T follicular helper cell (primary cell): ENCODE data around the gene SLC26A1.
"Not testable (repeated sequence)": the region's sequence is repeated elsewhere in the genome, so short reads cannot be mapped to it uniquely, and the experiment has no call there.

ENCODE experiments used
- DNase-seq: peaks from one replicate; pipeline ENCODE4 v3.0.0-alpha.2; 2020; ENCODE audit warnings: low read depth

SLC26A1 gene

DNA sequence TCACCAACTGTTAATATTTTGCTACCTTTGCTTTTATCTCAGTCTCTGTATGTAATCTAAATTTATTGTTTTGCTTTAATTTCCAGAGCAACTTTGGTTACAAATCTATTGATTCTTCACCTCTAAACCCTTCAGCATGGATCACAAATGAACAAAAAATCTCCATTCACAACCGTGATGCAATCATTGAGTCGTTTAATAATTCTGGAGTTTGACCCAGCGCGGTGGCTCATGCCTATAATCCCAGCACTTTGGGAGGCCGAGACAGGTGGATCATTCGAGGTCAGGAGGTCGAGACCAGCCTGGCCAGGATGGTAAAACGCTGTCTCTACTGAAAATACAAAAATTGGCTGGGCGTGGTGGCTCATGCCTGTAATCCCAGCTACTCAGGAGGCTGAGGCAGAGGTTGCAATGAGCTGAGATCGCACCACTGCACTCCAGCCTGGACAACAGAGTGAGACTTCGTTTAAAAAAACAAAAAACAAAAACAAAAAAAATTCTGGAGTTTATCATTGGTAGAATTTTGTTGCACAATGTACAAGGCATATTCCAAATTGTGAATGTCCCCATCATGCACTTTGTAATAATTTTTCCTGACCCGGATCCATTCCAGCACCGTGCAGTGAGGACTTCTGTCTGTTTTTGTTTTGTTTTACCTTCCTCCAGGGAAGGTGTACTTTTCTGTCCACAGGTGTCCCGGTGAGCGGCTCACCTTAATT, 8.7 kb downstream of the SLC26A1 start:
- no peak for DNase-seq

DNA sequence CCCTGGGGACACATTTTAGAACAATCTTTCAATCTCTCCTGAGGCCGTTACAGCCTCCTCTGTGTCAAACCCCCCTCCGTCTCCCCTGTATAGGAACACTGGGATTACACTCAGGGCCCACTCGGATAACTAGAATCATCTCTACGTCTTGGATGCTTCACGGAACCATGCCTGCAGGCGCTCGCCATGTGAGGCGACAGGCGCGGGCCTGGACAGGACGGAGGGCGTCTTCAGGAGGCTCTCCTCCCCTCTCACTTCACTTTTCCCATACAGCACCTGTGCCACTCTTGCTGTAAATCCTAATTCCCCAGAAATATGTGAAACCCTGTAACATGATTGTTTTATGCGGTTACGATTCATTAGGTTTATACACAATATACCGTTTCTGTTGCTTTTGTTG, 10.4 kb downstream of the SLC26A1 start:
- DNase-seq: no peak

DNA sequence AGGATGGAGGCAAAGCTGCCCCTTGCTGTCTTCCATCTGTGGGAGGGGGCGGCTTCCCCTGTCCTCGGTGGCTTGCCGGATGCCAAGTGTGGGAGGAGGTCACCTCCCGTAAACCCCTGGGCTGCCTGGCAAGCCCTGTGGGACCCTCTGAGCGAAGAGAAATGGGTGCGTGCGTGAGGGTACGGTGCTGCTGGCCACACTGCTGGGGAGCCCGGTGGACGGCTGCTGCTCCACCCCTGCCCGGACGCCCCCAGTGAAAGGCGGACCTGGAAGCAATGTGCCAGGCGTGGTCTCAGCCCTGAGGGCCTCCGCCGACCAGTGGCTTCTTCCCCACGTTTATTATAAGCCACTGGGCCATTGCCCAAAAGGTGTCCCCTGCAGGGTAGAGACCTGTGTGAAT, 10.9 kb downstream of the SLC26A1 start:
- no peak for DNase-seq

DNA sequence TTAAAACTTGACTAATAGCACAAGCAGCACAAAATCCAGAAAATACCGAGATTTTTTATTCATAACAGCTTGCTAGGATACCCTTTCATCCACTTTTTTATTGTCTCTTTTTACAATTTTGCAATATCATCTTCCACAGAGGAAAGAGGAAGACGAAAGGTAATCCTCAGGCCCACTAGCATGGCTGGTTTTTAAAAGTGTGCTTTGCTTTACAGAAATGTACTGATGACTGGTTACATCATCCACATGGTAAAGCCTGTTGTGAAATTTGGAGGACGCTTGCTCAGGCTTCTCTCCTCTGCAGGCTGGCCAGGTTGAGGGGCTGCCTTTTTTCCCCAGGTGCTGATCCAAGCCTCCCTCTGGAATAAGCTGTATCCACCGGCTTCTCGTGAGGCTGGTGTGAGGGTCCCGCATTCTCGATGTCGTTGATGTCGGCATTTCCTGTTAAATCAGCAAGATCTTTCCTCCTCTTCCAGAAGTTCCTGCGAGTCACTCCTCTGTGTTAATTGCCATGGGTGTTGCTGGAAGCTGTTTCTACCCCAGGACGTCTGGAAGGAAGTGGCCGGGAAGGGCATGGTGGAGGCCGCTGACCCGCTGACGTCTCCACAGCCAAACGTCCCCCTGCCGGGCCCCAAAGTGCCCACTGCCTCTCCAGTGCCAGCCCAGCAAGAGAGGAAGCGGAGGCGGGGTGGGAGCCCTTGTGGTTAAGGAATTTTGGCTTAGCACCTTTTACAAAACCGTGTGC, 14.1 kb downstream of the SLC26A1 start:
- no peak for DNase-seq

DNA sequence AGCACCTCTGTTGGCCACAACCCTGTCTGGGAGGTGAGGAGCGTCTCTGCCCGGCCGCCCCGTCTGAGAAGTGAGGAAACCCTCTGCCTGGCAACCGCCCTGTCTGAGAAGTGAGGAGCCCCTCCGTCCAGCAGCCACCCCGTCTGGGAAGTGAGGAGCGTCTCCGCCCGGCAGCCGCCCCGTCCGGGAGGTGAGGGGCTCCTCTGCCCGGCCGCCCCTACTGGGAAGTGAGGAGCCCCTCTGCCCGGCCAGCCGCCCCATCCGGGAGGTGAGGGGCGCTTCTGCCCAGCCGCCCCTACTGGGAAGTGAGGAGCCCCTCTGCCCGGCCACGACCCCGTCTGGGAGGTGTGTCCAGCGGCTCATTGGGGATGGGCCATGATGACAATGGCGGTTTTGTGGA, 17.2 kb downstream of the SLC26A1 start:
- not testable (repeated sequence) for DNase-seq

DNA sequence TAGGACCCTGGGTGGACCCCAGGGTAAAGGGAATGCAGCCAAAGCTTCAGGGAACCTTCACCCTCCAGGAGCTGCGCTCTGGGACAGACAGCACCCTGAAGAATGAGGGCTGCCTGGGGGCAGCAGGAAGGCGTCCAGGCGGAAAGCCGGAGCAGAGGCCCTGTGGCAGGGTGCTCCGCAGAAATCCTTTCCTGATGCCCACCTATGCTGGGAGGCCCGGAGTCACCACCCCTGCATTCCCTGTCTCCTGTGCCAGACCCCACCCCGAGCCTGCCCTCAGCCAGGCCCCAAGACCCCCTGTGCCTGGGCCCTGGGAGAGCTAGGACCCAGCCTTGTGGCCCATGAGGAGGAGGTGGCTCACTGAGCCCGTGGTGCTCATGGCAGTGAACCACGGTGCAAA, 18.5 kb downstream of the SLC26A1 start:
- no peak for DNase-seq

DNA sequence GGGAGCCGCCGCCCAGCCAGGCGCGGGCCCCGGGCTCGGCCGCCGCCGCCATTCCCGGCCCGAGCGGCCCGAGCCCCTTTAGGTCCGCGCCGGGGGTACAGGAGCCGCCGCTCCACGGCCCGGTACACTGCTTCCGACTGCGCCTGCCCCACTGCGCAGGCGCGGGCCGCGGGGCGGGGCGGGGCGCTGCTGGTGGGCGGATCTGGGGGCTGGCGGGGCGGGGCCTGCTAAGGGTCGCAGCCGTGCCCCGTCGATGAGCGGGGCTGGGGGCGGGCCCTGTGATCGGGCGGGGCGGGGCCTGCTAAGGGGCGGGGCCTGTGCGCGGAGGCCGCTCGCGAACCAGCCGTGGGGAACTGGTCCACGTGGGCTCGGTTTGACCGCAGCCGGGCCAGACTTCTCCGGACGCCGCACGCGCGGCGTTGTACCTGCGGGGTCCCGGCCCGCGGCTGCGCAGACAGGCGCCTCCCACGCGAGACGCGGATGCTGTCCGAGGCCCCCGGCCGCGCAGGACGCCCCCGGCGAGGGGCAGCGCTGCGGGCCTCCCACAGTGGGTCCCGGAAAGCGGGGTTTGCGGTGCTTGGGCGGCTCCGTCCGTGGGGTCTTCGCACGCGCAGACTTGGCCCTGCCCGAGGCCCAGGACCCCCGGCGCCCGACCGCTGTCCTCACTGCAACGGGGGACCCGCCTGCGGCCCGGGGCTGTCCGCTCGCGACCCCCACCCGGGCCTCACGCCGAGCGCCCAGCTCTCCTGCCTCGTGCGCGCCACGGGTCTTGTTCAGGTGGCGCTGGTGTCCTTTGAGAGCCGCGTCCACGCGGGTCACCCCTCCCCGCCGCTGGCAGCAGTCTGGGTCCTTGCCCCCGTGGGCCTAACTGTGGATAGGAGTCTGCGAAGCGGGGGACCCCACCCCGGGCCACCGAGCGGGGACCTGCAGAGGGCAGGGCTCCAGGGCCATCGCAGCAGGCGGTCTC, 19.5 kb downstream of the SLC26A1 start, which contains the start of gene DGKQ:
Gene DGKQ (minus strand): TSS at position 139 of the 967 bp plus-strand sequence. CDS start 87 bp downstream, at position 52.
- peak; percentile 84 for DNase-seq

DNA sequence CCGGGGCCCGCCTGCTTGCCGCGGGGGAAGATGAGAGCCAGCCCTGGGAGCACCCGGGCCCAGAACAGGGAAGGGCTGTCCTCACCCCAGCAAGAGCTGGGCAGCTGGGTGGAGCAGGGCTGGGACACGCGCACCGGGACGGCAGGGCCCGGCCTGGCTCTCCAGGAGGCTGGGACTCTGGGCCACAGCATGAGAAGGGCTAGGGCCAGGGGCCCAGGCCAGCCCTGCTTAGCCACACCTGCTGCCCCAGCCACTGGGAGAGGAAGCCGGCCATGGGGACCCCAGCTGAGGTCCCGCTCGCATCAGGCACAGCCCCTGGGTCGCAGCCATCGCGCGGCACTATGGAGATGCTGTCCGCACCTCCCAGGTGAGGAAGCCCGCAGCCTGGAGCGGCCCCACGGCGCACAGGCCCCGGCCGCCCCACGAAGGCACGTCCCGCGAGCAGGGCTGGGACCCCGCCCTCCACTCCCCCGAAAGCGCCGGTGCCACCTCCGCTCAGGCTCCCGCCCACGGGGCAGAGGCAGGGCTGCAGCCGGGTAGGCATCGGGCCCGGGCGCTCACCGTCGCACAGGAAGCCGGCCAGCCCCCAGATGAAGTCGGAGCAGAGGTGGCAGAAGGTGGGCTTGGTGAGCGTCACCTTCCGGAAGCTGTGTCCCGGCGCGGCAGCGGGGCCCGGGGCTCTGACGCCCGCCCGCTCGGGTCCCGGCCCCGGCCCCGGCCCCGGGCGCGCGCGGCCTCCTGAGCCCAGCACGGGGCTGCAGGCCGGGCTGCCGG, 20.4 kb downstream of the SLC26A1 start:
- peak; percentile 44 for DNase-seq

DNA sequence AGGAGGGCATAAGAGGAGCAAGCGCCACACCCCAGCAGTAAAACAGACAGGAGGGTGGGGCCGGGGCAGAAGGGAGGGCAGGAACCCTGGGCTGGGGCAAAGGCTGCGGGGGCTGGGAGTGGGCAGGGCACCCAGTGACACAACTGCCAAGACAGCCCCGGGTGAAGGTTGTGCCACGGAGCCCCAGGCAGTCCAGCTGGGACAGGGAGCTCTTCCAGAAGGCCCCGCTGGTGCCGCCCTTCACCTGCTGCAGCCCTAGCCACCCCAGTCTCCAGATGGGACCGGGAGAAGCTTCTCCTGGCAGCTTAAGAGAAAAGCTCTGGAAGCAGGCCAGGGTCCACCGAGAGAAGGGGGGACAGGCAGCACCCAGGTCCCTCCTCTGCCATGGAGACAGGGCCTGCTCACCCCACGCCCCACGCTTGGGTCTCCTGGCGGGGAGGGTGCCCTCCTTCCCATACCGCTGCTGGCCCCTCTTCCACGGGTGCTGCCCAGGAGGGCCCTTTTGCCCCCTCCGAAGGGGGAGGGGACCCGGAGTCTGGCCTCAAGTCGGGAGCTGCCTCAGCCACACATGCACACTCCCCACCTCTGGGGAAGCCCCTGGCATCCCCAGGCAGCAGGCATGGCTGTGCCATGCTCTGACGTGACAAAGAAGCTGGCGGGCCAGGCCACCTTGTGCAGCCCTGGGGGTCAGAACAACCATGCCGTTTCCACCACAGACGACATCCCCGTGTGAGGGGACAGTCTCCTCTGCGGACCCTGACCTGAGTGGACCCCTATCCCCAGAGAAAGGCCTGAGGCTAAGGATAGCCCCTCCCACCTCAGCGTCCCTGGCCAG, 21.3 kb downstream of the SLC26A1 start:
- no peak for DNase-seq

DNA sequence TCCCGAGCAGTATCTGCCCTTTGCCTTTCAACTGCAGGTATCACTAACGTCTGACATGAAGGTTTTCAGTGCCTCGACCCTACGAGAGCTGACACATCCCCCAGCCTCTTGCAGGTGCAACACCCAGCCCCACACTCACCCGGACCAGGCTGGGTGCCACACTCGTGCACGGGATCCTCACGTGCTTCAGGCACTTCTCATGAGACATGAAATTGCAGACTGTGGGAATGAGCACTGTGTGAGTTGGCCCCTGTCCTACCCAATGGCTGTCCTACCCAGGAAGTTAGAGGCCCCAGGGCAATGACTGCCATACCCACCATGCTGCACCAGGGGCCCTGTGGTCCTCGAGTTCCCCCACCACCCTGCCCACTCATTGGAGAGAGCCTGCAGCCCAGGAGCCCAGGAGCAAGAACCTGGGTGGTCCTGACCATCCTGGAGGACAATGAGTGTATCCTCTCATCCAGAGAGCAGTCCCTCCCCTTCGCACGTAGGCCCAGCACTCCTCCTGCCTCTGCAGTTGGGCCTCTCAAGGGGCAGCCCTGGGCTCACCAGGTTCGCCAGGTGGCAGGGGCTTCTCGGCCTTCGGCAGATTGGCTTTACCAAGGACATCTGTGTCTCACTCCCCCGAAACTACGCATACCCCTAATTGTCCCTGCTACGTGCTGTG, 22.2 kb downstream of the SLC26A1 start:
- no peak for DNase-seq

DNA sequence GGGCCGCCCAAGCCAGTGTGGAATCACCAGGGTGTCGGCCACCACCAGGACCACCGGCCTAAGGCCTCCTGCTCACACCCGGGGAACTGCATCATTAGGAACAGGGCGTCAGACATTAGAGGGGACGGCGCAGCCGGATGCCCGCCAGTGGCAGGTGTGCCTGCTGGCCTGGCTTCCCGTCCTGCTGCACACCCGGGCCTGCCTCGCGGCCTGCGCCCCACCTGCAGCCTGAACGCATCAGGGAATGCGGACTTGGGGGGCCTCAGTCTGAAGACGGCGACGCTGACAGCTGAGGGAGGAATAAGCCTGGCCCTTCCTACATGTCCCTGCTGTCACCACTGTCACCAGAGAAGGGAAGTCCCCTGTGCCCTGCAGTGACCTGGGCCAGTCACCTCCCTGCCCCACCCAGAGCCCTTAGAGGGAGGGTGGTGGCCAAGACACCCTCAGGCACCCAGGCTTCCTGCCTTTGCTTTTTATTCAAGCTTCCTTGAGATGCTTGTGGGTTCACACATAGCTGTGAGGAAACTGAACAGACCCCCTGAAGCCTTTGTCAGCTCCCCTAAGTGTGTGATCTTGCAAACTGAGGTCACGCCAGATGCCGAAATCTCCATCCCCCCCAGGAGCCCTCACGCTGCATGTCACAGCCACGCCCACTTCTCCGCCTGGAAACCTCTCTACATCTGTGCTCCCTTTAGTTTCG, 23.0 kb downstream of the SLC26A1 start:
- no peak for DNase-seq

DNA sequence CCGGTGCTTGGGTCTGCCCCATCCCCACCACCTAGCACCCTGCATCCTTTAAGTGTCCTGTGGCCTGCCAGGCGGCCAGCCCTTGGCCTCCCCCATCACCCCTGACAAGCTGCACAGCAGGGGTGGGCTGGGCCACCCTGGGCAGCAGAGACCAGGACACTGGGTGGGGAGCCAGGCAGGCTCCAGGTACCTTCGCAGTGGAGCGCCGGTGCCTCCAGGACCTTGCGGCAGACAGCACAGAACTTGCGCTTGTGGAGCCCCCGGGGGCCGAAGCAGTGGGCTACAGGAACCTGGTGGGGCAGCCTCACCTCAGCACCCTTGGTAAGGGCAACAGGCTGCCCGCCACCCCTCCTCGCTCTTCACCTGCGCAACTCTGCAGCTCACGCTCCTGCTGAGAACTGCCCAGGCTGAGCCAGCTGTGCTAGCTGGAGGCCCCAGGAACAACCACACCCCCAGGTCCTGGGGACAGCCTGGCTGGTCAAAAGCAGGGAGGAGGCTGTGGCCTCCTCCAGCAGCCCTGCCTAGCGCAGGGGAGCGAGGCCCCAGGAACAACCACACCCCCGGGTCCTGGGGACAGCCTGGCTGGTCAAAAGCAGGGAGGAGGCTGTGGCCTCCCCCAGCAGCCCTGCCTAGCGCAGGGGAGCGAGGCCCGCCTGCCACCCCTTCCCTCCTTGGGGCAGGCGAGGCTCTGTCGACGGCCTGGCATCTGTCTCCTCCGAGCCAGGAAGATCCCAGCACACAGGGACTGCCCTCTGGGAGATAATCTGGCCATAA, 24.4 kb downstream of the SLC26A1 start:
- DNase-seq: no peak

DNA sequence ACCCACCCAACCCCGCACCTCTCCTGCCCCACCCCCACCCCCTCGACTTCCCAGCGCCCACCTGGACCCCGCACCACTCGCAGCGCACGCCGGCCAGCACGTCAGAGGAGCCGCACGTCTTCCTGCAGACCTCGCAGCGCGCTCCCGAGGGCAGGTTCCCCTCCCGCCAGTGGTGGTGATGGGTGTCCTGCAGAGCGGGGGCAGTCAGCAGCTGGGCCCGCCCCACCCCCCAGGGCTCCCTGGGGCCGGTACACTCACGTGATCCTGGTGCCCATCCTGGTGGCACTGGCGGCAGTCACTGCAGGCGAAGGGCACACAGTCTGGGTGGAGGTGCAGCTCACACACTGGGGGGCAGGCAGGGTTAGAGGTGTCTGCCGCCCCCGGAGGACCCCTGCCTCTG, 25.0 kb downstream of the SLC26A1 start:
- no peak for DNase-seq

DNA sequence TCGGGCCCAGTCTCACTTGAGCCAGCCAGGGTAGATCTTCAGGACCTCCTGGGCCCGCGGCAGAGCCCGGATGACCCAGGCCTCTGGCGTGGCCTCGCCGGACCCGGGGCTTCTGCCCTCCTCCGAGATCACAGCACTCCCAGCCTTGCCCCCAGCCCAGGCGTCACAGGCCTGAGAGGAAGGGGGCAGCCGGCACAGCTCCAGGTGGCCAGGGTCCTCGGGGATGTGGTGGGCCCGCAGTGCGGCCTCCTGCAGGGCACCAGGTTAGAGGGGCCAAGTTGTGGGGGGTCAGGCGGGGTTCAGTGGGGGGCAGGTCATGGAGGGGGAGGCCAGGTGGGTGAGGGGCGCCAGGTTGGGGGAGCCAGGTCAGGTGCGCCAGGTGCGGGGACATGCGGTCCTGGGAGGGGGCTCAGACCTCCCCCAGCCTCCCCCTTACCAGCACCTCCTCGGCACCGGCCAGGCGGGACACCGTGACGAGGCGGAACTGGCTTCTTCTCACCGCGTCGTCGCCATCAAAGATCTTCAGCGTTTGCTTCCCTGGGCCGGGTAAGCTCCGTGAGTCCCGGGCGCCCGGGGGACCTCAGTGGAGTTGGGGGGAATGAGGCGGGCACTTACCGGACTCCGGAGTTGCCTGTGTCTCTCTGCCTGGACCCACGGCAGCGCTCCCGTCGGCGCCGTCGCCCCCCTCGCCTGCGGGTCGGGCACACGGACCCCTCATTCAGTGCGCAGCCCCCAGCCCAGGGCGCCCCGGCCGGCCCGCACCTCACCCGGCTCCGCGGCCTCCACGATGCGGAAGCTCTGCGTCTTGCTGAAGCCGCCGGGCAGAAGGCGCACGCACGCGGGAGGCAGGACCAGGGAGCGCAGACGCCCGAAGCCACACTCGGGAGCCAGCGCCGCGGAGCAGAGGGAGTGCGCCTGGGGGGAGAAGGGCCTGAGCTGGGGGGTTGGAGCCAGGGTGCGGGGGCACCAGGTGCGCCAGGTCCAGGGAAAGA, 25.8 kb downstream of the SLC26A1 start:
- no peak for DNase-seq

DNA sequence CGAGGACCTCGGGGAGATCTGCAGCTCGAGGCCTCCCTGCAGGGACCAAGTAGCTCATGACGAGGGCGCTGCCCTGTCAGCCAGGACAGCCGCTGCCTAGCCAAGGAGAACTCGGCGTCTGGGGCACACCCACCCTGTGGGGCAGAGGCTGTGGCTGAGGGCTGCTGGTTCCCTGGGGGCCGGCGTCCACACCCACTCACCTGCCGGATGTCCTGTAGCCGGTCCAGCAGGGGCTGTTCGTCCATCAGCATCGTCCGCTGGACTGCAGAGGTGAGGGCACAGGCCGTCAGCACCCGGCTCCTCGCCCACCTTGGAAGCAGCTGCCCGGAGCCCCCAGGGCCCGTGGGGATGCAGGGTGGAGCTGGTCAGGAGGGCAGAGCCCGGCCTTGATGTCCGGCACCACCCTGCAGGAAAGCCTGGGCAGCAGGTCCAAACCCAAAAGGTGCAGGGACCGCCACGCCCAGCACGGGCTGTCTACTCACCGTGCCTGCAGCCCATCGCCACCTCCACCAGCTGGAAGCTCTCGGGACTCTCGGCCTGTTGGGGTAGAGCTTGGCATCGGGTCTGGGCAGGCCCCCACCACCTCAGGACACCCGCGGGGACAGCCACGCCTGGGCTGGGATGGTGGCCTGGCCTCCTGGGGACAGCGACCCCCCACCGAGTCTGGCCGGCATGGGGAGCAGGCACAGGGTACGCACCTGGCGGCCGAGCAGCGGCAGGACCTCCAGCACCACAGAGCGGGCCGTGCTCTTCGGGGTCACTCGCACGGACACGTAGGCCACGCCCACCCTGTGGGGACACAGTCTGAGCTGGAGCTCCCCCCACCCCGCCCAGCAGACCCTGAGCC, 26.7 kb downstream of the SLC26A1 start:
- no peak for DNase-seq

DNA sequence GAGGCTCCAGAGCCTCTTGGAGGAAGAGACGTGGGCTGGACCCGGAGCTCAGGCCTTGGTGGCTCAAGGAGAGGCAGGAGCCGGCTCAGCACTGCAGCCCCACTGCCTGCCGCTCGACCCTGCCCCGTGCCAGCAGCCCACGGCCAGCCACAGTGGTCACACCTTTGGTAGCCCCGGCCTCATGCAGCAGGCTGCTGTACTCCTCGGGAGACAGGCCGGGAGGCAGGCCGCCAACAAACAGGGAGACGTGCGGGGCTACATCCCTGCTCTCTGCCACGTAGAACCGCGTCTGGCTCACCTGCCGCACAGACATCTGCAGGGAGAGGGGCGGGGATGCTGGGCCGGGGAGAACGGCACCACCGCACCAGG, 27.5 kb downstream of the SLC26A1 start:
- DNase-seq: no peak
